Heart left ventricle (tissue), 16 donors: ENCODE measurements around the gene C17orf75. TPM values are rescaled to one million over a fixed set of nuclear protein-coding genes. Genes with fewer than 3 reads are reported as not detected.
A peak's percentile ranks its signal among the peaks of the same experiment; 100 is the strongest.
"Not testable (repeated sequence)": the region's sequence is repeated elsewhere in the genome, so short reads cannot be mapped to it uniquely, and the experiment has no call there.

ENCODE experiments used
- ATAC-seq, 4 donors: fragments of 200-7000 bp; cut with Tn5 transposase; one replicate each; pipeline ENCODE4 v1.9.1; 2020 to 2022; ENCODE audit warnings: moderate library complexity in 4 of 4, mild to moderate bottlenecking in 3 of 4, moderate number of reproducible peaks in 1 of 4
- DNase-seq, 5 donors: peaks; one replicate each; pipeline ENCODE4 v3.0.0-alpha.2; 2020
- H3K27ac ChIP-seq, 12 donors: fragments of 200-600 bp; sonication (generic) in 4 of 12; one replicate each; pipeline versions ENCODE4 v1.5.0 to v1.8.0; 2016 to 2022; ENCODE audit warnings: mild to moderate bottlenecking in 2 of 12
- H3K27me3 ChIP-seq, 9 donors: fragments of 200-600 bp; sonication (generic) in 2 of 9; one replicate each; pipeline versions ENCODE4 v1.5.1 to v1.8.0; 2016 to 2022; ENCODE audit warnings: mild to moderate bottlenecking in 3 of 9
- H3K36me3 ChIP-seq, 9 donors: fragments of 200-600 bp; sonication (generic) in 2 of 9; one replicate each; pipeline versions ENCODE4 v1.5.0 to v1.8.0; 2018 to 2022; ENCODE audit warnings: mild to moderate bottlenecking in 2 of 9
- H3K4me1 ChIP-seq, 12 donors: fragments of 200-600 bp; sonication (generic) in 4 of 12; one replicate each; pipeline versions ENCODE4 v1.5.0 to v1.8.0; 2016 to 2022; ENCODE audit warnings: mild to moderate bottlenecking in 3 of 12
- H3K4me3 ChIP-seq, 12 donors: fragments of 200-600 bp; sonication (generic) in 4 of 12; one replicate each; pipeline versions ENCODE4 v1.5.0 to v1.8.0; 2017 to 2022; ENCODE audit warnings: mild to moderate bottlenecking in 9 of 12, moderate library complexity in 4 of 12
- H3K9me3 ChIP-seq, 12 donors: fragments of 200-600 bp; sonication (generic) in 4 of 12; one replicate each; pipeline versions ENCODE4 v1.5.0 to v1.8.0; 2016 to 2022; ENCODE audit warnings: mild to moderate bottlenecking in 1 of 12
- POLR2A ChIP-seq, 2 donors: fragments of 450-650 bp; IDR thresholded peaks; one replicate each; pipeline ENCODE4 v1.6.1; 2017; ENCODE audit warnings: antibody characterized with exemption in 2 of 2, mild to moderate bottlenecking in 2 of 2, moderate library complexity in 2 of 2
- WGBS, 4 donors: extraction: QIAGEN DNeasy Blood & Tissue Kit in 2 of 4; methylation state at CpG; one replicate each; pipeline versions ENCODE4 v1.1.5 to v1.1.7; 2013 to 2018; 5-methylcytosine and 5-hydroxymethylcytosine counted together
- intact Hi-C, 10 donors: fragments of 100-400 bp; cut with DNase I; formaldehyde crosslinking; loops; one replicate each; pipeline versions ENCODE4 v1.11.1 to v1.14.2; 2022
- long read RNA-seq, 3 donors: library from polyadenylated mRNA; unstranded; transcript quantifications; one replicate each; pipeline ENCODE4 v2.0.0, GENCODE V29; 2020 to 2021
- polyA plus RNA-seq, 2 donors: library from polyadenylated mRNA; stranded (reverse); fragments of 200-250 nt; gene quantifications; one replicate each; pipeline ENCODE4 v1.2.3, GENCODE V29; 2013
- total RNA-seq, 9 donors: library from RNA; depleted of rRNA in 2 of 9; stranded (reverse); fragments of >200 nt in 2 of 9; fragmentation: NEBNext Ultra II Directional in 3 of 9; extraction: Animal tissue kit (Norgen Biotek cat#: 25700) in 3 of 9; gene quantifications; one replicate each; pipeline versions ENCODE4 v1.1.0 to v1.2.4, GENCODE V29; 2016 to 2023
- TF ChIP-seq, protein P1 (sequence below), 12 donors: fragments of 200-600 bp; sonication (generic) in 4 of 12; IDR thresholded peaks; one replicate each; pipeline versions ENCODE4 v1.5.0 to v1.8.0; 2018 to 2022; ENCODE audit warnings: antibody characterized with exemption in 12 of 12, mild to moderate bottlenecking in 5 of 12
- donor health status: ischemic (EF 13 %, LVEDD 7.1; RV severe dilation, severe dysfunction).
- donor health status: healthy with polysubstance abuse.
- donor health status: DM: no; HTN: yes; CAD: no.
- donor health status: DM: no; HTN: no; CAD: no.
- donor health status: ischemic (EF 25% LVEDD 6.9; RV normal size, moderate dysfunction).
- donor health status: ischemic (EF 25% LVEDD 5.7; RV mildly dilated, moderate dysfunction).
- donor health status: healthy.
- donor health status: DM: yes; HTN: yes; CAD: no.
- donor health status: ischemic (EF 35%, LVEDD 5.7; RV mildly dilated, moderate dysfunction).
- donor health status: nonischemic (EF 11% LVEDD 7.7; RV severe dilation, severe dysfunction).
- donor health status: DM: yes; HTN: yes; CAD: no.
- donor health status: PGD.
- donor health status: ischemic (EF 29% LVEDD 5.4; RV normal size, mild dysfunction).
- donor health status: nonischemic (EF 23%, LVEDD 6.1; RV moderate dilation, normal function).

Gene C17orf75
- total RNA-seq (10 to 100 TPM in 8 of 9 donors, 1 to 10 TPM in 1; 7.9 to 24.1 (median 17.5) TPM), polyA plus RNA-seq (10 to 100 TPM; 12.2 to 12.5 TPM)
- long read RNA-seq, donor 1, transcript C17orf75-202 (10 exons, 1,642 nt): major isoform, 19 of 22 reads
- long read RNA-seq, donor 1, partial matches to known transcripts: 0 of 22 reads
- long read RNA-seq, donor 1, other reads (novel, unspliced or antisense): 3 of 22 reads
- long read RNA-seq, donor 2, full-length matches to known transcripts: 89 of 97 reads
- long read RNA-seq, donor 2, partial matches to known transcripts: 1 of 97 reads
- long read RNA-seq, donor 2, other reads (novel, unspliced or antisense): 7 of 97 reads
- long read RNA-seq, donor 3, transcript C17orf75-202 (10 exons, 1,642 nt): major isoform, 26 of 32 reads
- long read RNA-seq, donor 3, partial matches to known transcripts: 1 of 32 reads
- long read RNA-seq, donor 3, other reads (novel, unspliced or antisense): 5 of 32 reads

GRCh38 chr17:32341857-32342602 lies at the start of gene C17orf75:
TSS of gene C17orf75 (minus strand) at chr17:32342173. CDS start at chr17:32342139, 34 bp downstream.
- peaks cover 0 to 32% (median 28%) of the 10 kb centered on the region in 9 donors for H3K36me3 ChIP-seq
- DNase-seq (peak; percentile 79 to 89 (median 85)), ATAC-seq (peak; percentile 90 to 97 (median 96))
- peak within 1 kb of the TSS; percentile 76 to 91 (median 86) for H3K27ac ChIP-seq
- TF ChIP-seq, protein P1, sequence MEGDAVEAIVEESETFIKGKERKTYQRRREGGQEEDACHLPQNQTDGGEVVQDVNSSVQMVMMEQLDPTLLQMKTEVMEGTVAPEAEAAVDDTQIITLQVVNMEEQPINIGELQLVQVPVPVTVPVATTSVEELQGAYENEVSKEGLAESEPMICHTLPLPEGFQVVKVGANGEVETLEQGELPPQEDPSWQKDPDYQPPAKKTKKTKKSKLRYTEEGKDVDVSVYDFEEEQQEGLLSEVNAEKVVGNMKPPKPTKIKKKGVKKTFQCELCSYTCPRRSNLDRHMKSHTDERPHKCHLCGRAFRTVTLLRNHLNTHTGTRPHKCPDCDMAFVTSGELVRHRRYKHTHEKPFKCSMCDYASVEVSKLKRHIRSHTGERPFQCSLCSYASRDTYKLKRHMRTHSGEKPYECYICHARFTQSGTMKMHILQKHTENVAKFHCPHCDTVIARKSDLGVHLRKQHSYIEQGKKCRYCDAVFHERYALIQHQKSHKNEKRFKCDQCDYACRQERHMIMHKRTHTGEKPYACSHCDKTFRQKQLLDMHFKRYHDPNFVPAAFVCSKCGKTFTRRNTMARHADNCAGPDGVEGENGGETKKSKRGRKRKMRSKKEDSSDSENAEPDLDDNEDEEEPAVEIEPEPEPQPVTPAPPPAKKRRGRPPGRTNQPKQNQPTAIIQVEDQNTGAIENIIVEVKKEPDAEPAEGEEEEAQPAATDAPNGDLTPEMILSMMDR (IDR thresholded peaks at IDR 0.05): peak in 1 of 12 donors; percentile 4
- no peak for TF ChIP-seq POLR2A (IDR thresholded peaks at IDR 0.05)
- no peaks in the 10 kb centered on the region for H3K27me3 ChIP-seq
- intact Hi-C loops: no loop called here
- H3K4me1 ChIP-seq: peaks cover 0 to 27% (median 10%) of the 10 kb centered on the region in 12 donors
- no peaks in the 10 kb centered on the region for H3K9me3 ChIP-seq
- peak within 1 kb of the TSS; percentile 60 to 94 (median 75) for H3K4me3 ChIP-seq
- 5 to 6% (median 6%) methylated on average over 38 to 47 of the region's 47 CpGs for WGBS, 4 donors

GRCh38 chr17:32388613-32389459 lies 46.9 kb upstream of the C17orf75 start:
- no peak overlapping the region for H3K27ac ChIP-seq
- H3K36me3 ChIP-seq: peaks cover 0 to 43% (median 27%) of the 10 kb centered on the region in 9 donors
- intact Hi-C loops: loop anchor here in 1 of 10 donors (10.0 kb wide), 1 partner anchor 56 kb away; the partner anchor contains the start of gene PSMD11
- WGBS, 4 donors: 90 to 96% (median 95%) methylated on average over 6 of the region's 6 CpGs
- H3K9me3 ChIP-seq: no peaks in the 10 kb centered on the region
- H3K4me1 ChIP-seq: no peaks in the 10 kb centered on the region
- ATAC-seq (no peak), DNase-seq (no peak)
- H3K4me3 ChIP-seq: no peak overlapping the region
- no peak for TF ChIP-seq POLR2A (IDR thresholded peaks at IDR 0.05)
- TF ChIP-seq, protein P1 (IDR thresholded peaks at IDR 0.05): no peak
- H3K27me3 ChIP-seq: no peaks in the 10 kb centered on the region

- not testable (repeated sequence) for H3K9me3 ChIP-seq, H3K4me3 ChIP-seq, H3K27ac ChIP-seq, DNase-seq, H3K4me1 ChIP-seq, ATAC-seq, H3K27me3 ChIP-seq
- H3K36me3 ChIP-seq: peaks cover 0 to 50% (median 33%) of the 10 kb centered on the region in 9 donors
- 95 to 98% (median 97%) methylated on average over 14 of the region's 14 CpGs for WGBS, 4 donors
- intact Hi-C loops: loop anchor here in 1 of 10 donors (10.0 kb wide), 1 partner anchor 57 kb away; the partner anchor contains the start of gene PSMD11
Observed at GRCh38 chr17:32388128-32388527, 46.2 kb upstream of the C17orf75 start.

DNA sequence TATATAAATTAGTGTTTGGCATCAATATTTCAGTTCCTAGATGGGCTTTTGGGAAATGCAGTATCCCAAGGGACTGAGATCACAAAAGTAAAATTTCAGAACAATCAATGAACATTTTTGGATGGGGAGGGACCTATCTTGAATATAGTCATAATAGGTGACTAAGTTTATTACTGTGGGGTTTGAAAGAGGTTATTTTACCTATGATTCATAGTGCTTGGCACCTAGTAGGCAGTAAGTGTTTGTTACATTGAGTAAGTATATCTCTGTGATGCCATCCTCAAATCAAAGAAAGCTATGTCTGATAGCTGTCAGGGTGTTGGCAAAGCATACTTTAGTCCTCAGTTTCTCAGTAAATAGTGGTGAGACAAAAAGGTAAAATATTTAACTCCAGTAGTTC lies 44.9 kb upstream of the C17orf75 start:
- Histone ChIP-seq H3K27ac (no peak overlapping the region), H3K36me3 (peaks cover 0 to 62% (median 39%) of the 10 kb centered on the region in 9 donors), H3K9me3 (no peaks in the 10 kb centered on the region), H3K4me3 (no peak overlapping the region), H3K27me3 (no peaks in the 10 kb centered on the region), H3K4me1 (no peaks in the 10 kb centered on the region)
- no peak for TF ChIP-seq POLR2A (IDR thresholded peaks at IDR 0.05)
- TF ChIP-seq, protein P1 (IDR thresholded peaks at IDR 0.05): no peak
- ATAC-seq (no peak), DNase-seq (no peak)
- intact Hi-C loops: loop anchor here in 1 of 10 donors (10.0 kb wide), 1 partner anchor 58 kb away; the partner anchor contains the start of gene PSMD11
